T-helper 2 cell treated with Interferon-gamma antibody and Interleukin-4, amounts not matched to agents 100 ng/mL and 5 ng/mL, for 36 hours (primary cell): ENCODE data around the gene SLC5A5. TPM values are rescaled to one million over a fixed set of nuclear protein-coding genes. Genes with fewer than 3 reads are reported as not detected.
"Not testable (repeated sequence)": the region's sequence is repeated elsewhere in the genome, so short reads cannot be mapped to it uniquely, and the experiment has no call there.

Experiments used
- intact Hi-C: fragments of 100-400 bp; cut with micrococcal nuclease; formaldehyde crosslinking; loops from one replicate; pipeline ENCODE4 v1.15.1; 2023
- total RNA-seq: library from RNA; stranded (reverse); gene quantifications from 2 replicates; pipeline ENCODE4 v1.2.3, GENCODE V29; 2022

The SLC5A5 gene
- total RNA-seq, 1 donor from 2014 or later: 0.84 TPM

DNA sequence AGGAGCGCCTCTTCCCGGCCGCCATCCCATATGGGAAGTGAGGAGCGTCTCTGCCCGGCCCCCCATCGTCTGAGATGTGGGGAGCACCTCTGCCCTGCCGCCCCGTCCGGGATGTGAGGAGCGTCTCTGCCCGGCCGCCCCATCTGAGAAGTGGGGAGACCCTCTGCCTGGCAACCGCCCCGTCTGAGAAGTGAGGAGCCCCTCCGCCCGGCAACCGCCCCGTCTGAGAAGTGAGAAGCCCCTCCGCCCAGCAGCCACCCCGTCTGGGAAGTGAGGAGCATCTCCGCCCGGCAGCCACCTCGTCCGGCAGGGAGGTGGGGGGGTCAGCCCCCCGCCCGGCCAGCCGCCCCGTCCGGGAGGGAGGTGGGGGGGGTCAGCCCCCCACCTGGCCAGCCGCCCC, 46.4 kb downstream of the SLC5A5 start:
- intact Hi-C loops: not testable (repeated sequence)

GRCh38 chr19:17919122-17919521, 47.4 kb downstream of the SLC5A5 start:
- intact Hi-C loops: not testable (repeated sequence)

DNA sequence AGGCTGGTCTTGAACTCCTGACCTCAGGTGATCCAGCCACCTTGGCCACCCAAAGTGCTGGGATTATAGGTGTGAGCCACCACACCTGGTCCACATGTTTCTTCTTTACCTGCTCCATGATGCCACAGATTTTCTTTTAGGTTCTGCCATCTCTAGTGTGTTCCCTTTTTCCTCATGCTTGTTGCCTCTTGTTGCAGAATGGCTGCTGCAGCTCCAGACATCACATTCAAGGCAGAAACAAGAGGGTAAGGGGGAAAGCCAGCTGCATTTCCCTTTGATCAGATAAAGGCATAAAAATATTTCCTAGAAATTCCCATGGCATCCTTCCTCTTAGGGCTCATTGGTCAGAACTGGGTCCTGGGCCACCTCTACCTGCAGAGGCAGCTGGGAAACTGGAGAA, 48.8 kb downstream of the SLC5A5 start:
- intact Hi-C loops: no loop called here

DNA sequence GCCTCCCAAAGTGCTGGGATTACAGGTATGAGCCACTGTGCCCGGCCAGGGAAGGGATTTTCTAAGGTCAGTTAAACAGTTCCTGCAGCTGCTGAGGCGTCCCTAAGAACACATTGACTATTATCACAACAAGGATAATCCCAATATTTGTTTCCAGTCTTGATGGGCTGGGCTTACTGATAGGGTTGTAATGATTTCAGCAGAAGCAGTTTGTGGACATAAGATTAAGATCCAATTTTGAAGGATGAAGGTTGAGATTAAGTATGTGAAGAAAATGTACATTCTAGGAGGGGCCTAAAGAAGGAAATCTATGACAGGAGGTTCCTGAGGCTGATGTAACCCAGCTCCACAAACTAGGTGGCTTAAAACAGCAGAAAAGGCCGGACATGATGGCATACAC, 50.4 kb downstream of the SLC5A5 start:
- intact Hi-C loops: no loop called here

- intact Hi-C loops: no loop called here
These were observed 54.3 kb downstream of the SLC5A5 start for GRCh38 chr19:17926044-17926443.

GRCh38 chr19:17929056-17929455, 57.3 kb downstream of the SLC5A5 start:
- intact Hi-C loops: no loop called here

- intact Hi-C loops: loop anchor here (1.0 to 2.0 kb wide), 3 partner anchors 15 to 72 kb away; partner anchors contain the start of gene RPL18A
These were observed 59.9 kb downstream of the SLC5A5 start for GRCh38 chr19:17931532-17932191.

DNA sequence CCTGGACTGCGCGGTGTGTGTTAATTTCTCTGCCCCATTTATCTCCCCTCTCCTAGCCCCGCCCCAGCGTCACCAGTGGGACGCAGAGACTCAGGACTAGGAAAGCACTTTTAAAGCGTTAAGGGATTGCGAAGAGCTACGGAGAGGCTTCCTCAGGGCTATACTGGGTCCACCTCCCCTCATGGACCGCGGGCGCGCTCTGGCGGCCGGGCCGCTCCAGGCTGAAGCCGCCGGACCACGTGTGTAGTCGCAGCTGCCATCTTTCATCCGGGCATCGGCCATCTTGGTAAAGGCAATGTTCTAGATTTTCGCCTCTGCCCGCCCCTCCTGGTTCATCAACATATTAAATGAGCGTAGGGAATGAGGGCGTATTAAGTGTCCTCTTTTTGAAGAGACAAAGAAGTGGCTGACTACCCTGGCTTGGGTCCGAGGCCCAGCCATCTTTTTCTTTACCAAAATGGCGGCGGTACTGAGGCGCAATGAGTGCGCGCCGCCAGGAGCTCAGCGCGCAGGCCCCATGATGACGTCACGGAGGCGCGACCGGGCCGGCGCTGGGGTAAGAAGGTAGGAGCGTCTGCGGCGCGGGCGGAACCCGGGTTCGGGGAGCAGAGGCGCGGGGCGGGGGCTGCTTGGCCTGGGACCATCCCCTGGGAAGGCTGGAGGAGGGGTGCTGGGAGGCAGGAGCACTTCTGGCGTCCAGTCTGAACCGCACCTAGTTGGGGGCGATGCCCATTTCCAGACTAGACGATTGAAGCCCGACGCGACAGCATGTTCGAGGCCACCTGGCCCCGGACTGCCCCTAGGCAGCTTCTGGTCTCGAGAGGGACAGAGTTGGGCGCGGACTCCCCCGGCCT, 61.0 kb downstream of the SLC5A5 start, which contains the start of gene CCDC124:
Gene CCDC124, plus strand, starts transcription at position 531 of the 854 bp plus-strand sequence. CDS start 3,406 bp downstream, outside the sequence.
- intact Hi-C loops: loop anchor here (1.0 to 2.0 kb wide), 3 partner anchors 14 to 73 kb away; partner anchors contain the start of gene RPL18A

GRCh38 chr19:17933414-17934129, 61.8 kb downstream of the SLC5A5 start:
- intact Hi-C loops: loop anchor here (2.0 kb wide), 2 partner anchors 13 to 67 kb away; no protein-coding TSS in a partner anchor

DNA sequence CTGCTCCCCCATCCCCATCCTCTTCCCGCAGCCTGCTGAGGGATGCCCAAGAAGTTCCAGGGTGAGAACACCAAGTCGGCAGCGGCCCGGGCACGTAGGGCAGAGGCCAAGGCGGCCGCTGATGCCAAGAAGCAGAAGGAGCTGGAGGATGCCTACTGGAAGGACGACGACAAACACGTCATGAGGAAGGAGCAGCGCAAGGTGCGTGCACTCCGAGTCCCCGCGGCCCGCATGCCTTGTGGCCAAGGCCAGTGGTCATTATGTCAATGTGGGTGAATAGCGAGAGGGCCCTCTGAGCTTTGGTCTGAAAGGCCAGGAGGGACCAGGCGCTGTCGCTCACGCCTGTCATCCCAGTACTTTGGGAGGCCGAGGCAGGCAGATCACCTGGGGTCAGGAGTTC, 64.6 kb downstream of the SLC5A5 start:
- intact Hi-C loops: no loop called here

GRCh38 chr19:17937371-17937900, 65.7 kb downstream of the SLC5A5 start:
- intact Hi-C loops: no loop called here

GRCh38 chr19:17938092-17938845, 66.5 kb downstream of the SLC5A5 start:
- intact Hi-C loops: loop anchor here (1.0 kb wide), 1 partner anchor 59 kb away; no protein-coding TSS in a partner anchor

- intact Hi-C loops: no loop called here
These were observed 70.4 kb downstream of the SLC5A5 start for GRCh38 chr19:17942181-17942580.

DNA sequence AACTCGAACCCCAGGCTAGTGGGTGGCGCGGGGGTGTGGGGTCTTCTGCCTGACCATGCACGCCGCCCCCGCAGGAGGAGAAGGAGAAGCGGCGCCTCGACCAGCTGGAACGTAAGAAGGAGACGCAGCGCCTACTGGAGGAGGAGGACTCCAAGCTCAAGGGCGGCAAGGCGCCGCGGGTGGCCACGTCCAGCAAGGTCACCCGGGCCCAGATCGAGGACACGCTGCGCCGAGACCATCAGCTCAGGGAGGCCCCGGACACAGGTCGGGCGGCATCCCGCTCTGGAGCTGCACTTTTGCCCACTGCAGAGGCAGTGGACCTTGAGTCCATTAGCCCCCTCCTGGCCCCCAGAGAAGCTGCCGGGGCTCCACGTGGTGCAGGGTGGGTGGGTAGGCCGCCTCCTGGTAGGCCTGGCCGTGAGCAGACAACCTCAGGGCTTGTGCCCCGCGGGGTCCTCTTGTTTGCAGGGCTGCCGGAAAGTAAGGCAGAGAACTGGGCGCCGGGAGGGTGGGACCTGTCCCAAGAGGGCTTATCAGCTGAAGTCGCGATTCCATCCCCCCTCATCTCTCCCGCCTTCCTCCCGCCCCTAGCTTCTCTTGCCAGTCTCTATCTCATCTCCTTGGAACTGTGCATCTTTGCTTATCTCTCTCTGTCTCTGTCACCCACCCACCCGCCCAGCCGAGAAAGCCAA, 71.0 kb downstream of the SLC5A5 start:
- intact Hi-C loops: no loop called here

GRCh38 chr19:17943274-17944221, 71.8 kb downstream of the SLC5A5 start:
- intact Hi-C loops: no loop called here

DNA sequence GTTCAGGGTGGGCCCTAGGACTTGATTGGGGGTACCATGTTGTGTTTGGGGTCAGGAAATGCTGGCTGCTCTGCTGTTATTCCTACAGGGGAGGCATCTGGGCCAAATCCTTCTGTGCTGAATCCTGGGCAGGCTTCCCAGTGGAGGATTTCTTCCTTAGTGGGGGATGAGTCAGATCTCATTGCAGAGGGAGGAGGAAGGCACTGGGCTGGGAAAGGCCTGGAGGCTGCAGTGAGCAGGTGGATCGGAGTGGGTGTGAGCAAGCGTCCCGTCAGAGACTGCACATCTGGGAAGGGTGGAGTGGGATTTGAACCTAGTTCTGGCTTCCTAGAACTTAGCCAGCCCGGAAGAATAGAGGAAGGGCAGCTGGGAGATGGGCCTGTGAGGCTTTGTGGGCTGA, 72.6 kb downstream of the SLC5A5 start:
- intact Hi-C loops: no loop called here
